Peyer's patch (tissue), 4 donors: ENCODE measurements around the gene TMC6.

Source experiments
- POLR2A ChIP-seq, 2 donors: fragments of 450-650 bp; IDR thresholded peaks; one replicate each; pipeline ENCODE4 v1.5.1; 2017; ENCODE audit warnings: antibody characterized with exemption in 2 of 2, mild to moderate bottlenecking in 2 of 2, moderate library complexity in 2 of 2
- TF ChIP-seq, protein P1 (sequence below), 6 experiments: fragments of 450-650 bp in 4 of 6; fragments of 200-600 bp in 2 of 6; sonication (generic) in 1 of 6; IDR thresholded peaks; one replicate each; pipeline ENCODE4 v1.5.1; 2017 to 2019; ENCODE audit warnings: antibody characterized with exemption in 6 of 6, mild to moderate bottlenecking in 3 of 6, moderate library complexity in 1 of 6

- TF ChIP-seq, protein P1, sequence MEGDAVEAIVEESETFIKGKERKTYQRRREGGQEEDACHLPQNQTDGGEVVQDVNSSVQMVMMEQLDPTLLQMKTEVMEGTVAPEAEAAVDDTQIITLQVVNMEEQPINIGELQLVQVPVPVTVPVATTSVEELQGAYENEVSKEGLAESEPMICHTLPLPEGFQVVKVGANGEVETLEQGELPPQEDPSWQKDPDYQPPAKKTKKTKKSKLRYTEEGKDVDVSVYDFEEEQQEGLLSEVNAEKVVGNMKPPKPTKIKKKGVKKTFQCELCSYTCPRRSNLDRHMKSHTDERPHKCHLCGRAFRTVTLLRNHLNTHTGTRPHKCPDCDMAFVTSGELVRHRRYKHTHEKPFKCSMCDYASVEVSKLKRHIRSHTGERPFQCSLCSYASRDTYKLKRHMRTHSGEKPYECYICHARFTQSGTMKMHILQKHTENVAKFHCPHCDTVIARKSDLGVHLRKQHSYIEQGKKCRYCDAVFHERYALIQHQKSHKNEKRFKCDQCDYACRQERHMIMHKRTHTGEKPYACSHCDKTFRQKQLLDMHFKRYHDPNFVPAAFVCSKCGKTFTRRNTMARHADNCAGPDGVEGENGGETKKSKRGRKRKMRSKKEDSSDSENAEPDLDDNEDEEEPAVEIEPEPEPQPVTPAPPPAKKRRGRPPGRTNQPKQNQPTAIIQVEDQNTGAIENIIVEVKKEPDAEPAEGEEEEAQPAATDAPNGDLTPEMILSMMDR (IDR thresholded peaks at IDR 0.05): no peak
- no peak for TF ChIP-seq POLR2A (IDR thresholded peaks at IDR 0.05)
Measured at GRCh38 chr17:78111016-78111726, 17.4 kb downstream of the TMC6 start.
